Kidney (tissue), 14 donors: Measurements from ENCODE around the gene MASP1. TPM values are rescaled to one million over a fixed set of nuclear protein-coding genes. Genes with fewer than 3 reads are reported as not detected.

Experiments used
- DNase-seq, 5 donors: peaks; one replicate each; pipeline ENCODE4 v3.0.0-alpha.2; 2013 to 2020
- FAIRE-seq: peaks from 2 replicates; lab custom pipeline; 2012; peaks lifted over from hg19 to GRCh38; lab: Jason Lieb, UNC
- H3K27ac ChIP-seq, 2 donors: one replicate each; pipeline ENCODE4 v1.7.0; 2013; ENCODE audit warnings: low read depth in 2 of 2, low read length in 2 of 2, inconsistent platforms in 1 of 2
- H3K27me3 ChIP-seq: one replicate; pipeline ENCODE4 v1.7.1; 2013; ENCODE audit warnings: low read length, inconsistent platforms; ENCODE audit not compliant: control insufficient read depth, insufficient read depth
- H3K36me3 ChIP-seq, 3 donors: one replicate each; pipeline versions ENCODE4 v1.7.0 to v1.7.1; 2013; ENCODE audit warnings: low read length in 3 of 3, control low read depth in 1 of 3, inconsistent platforms in 1 of 3; ENCODE audit not compliant: insufficient read depth in 3 of 3, control insufficient read depth in 2 of 3
- H3K4me1 ChIP-seq, 3 donors: one replicate each; pipeline versions ENCODE4 v1.7.0 to v1.7.1; 2013; ENCODE audit warnings: low read length in 3 of 3, inconsistent platforms in 1 of 3, low read depth in 1 of 3; ENCODE audit not compliant: control insufficient read depth in 2 of 3, insufficient read depth in 2 of 3
- H3K4me3 ChIP-seq, 3 donors: one replicate each; pipeline versions ENCODE4 v1.7.0 to v1.8.1; 2013; ENCODE audit warnings: low read length in 3 of 3, control low read depth in 1 of 3, inconsistent platforms in 1 of 3
- H3K9ac ChIP-seq, 3 donors: one replicate each; pipeline versions ENCODE4 v1.7.0 to v1.7.1; 2013; ENCODE audit warnings: low read length in 3 of 3, control low read depth in 1 of 3, inconsistent platforms in 1 of 3
- H3K9me3 ChIP-seq, 3 donors: one replicate each; pipeline versions ENCODE4 v1.7.0 to v1.7.1; 2013; ENCODE audit warnings: low read length in 3 of 3, control low read depth in 1 of 3, inconsistent platforms in 1 of 3; ENCODE audit not compliant: control insufficient read depth in 2 of 3, insufficient read depth in 1 of 3
- intact Hi-C: fragments of 100-400 bp; cut with DNase I; formaldehyde crosslinking; loops from one replicate; pipeline ENCODE4 v1.11.1; 2022
- polyA plus RNA-seq: library from polyadenylated mRNA; stranded (reverse); fragments of 350-450 nt; fragmentation: Illumina TruSeq; extraction: RNeasy Lipid Tissue Mini Kit (QIAGEN cat#74804); gene quantifications from one replicate; pipeline ENCODE4 v1.2.3, GENCODE V29; 2014; ENCODE audit warnings: low read depth, low replicate concordance; ENCODE audit not compliant: insufficient read depth
- total RNA-seq: library from RNA; stranded (reverse); fragmentation: NEBNext Ultra II Directional; extraction: Animal tissue kit (Norgen Biotek cat#: 25700); gene quantifications from one replicate; pipeline ENCODE4 v1.2.1, GENCODE V29; 2021
- TF ChIP-seq, protein P1 (sequence below): IDR thresholded peaks from 3 replicates; pipeline ENCODE4 v1.5.1; 2012; ENCODE audit warnings: mild to moderate bottlenecking, moderate library complexity, borderline replicate concordance; ENCODE audit not compliant: insufficient read depth; ENCODE audit errors: extremely low read depth
- donor health status: control.
- donor health status: control.
- donor health status: control.
- donor health status: control.
- donor health status: control.
- donor health status: DM: yes; HTN: yes; CAD: no.
- donor health status: Normal renal cell carcinoma (clear cell type).

Gene MASP1
- total and polyA plus RNA-seq, 2 donors from 2014 or later: 2.8 to 4.8 TPM

DNA sequence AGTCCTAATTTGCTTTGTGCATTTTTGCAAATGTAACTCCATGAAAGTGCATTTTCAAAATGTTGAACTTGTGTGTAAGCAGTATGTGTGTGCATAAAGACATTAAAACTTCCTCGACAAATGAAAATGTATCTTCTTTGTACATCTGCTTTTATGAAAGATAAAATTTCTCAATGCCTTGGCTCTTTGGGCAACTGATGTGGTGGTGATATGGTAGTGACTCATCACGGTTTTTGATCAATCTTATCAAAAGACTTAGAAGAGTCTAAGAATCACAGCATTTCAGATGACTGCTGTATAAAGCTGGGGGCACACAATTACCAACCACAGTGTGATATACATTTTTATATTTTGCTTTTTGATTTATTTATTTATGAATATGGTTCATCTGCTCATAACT is 5.4 kb upstream of the MASP1 start:
- Histone ChIP-seq H3K27me3 (no peaks in the 10 kb centered on the region), H3K36me3 (no peaks in the 10 kb centered on the region), H3K4me1 (peaks cover 0 to 5% (median 2%) of the 10 kb centered on the region in 3 donors), H3K4me3 (no peak overlapping the region), H3K9me3 (no peaks in the 10 kb centered on the region), H3K9ac (no peak overlapping the region), H3K27ac (no peak overlapping the region)
- TF ChIP-seq, protein P1, sequence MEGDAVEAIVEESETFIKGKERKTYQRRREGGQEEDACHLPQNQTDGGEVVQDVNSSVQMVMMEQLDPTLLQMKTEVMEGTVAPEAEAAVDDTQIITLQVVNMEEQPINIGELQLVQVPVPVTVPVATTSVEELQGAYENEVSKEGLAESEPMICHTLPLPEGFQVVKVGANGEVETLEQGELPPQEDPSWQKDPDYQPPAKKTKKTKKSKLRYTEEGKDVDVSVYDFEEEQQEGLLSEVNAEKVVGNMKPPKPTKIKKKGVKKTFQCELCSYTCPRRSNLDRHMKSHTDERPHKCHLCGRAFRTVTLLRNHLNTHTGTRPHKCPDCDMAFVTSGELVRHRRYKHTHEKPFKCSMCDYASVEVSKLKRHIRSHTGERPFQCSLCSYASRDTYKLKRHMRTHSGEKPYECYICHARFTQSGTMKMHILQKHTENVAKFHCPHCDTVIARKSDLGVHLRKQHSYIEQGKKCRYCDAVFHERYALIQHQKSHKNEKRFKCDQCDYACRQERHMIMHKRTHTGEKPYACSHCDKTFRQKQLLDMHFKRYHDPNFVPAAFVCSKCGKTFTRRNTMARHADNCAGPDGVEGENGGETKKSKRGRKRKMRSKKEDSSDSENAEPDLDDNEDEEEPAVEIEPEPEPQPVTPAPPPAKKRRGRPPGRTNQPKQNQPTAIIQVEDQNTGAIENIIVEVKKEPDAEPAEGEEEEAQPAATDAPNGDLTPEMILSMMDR: no peak
- no peak for DNase-seq
- intact Hi-C loops: no loop called here
- FAIRE-seq: no peak

- FAIRE-seq: no peak
- peaks cover 0 to 5% (median 2%) of the 10 kb centered on the region in 3 donors for H3K4me1 ChIP-seq
- no peaks in the 10 kb centered on the region for H3K9me3 ChIP-seq
- DNase-seq: no peak
- H3K27ac ChIP-seq: no peak overlapping the region
- intact Hi-C loops: no loop called here
- TF ChIP-seq, protein P1: no peak
- no peak overlapping the region for H3K4me3 ChIP-seq
- H3K27me3 ChIP-seq: no peaks in the 10 kb centered on the region
- no peak overlapping the region for H3K9ac ChIP-seq
- H3K36me3 ChIP-seq: no peaks in the 10 kb centered on the region
These were observed 4.5 kb upstream of the MASP1 start for GRCh38 chr3:187296058-187296457.

DNA sequence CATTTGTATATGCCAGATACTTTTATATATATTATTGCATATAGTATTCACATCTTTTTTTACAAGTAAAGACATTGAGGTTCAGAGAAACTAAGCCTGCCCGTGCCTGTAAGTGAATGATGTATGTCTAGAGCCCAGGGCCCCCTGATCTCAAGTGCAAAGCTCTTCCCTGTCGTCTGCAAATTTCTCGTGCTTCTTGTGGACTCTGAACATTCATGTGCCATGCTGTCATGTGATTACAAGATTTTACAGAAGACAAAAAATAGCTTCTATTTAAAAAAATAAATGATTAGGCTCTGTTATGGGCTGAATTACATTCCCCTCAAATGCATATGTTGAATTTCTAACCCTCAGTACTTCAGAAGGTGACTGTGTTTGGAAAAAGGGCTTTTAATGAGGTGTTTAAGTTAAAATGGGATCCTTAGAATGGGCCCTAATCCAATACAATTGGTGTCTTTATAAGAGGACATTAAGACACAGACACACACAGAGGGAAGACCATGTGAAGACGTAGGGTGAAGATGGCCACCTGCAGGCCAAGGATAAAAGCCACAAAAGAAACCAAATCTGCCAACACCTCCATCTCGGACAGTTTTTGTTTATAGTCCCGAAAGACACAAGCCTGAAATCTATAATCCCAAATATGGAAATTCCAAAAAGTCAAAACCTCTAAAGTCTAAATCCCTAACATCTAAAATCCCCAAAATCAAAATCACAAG is 3.9 kb upstream of the MASP1 start:
- no peak for FAIRE-seq
- Histone ChIP-seq H3K4me3 (no peak overlapping the region), H3K9ac (no peak overlapping the region), H3K36me3 (no peaks in the 10 kb centered on the region), H3K27me3 (no peaks in the 10 kb centered on the region), H3K27ac (no peak overlapping the region), H3K4me1 (peaks cover 0 to 5% (median 2%) of the 10 kb centered on the region in 3 donors), H3K9me3 (no peaks in the 10 kb centered on the region)
- no peak for DNase-seq
- intact Hi-C loops: no loop called here
- TF ChIP-seq, protein P1: no peak
